Measurements from ENCODE around the gene MOB3C.

DNA sequence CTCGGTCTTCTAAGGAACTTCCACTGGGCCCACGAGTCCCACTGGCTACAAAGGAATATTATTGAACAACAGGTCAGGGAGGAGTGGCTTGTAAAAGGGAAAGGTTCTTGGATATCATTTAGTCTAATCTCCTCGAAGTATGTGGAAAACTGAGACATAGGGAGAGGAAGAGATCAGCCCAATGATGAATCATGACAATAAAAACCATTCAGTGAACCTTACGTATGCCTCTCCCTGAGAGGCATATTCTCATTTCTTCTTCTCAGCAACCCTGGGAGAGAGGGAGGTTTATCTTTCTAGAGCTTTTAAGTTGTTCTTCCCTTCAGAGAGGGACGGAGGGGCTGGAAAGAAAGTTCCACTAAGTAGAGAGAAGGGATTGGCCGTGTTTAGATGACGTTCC is 5.3 kb upstream of the MOB3C start:
- TF ChIP-seq, protein P1, sequence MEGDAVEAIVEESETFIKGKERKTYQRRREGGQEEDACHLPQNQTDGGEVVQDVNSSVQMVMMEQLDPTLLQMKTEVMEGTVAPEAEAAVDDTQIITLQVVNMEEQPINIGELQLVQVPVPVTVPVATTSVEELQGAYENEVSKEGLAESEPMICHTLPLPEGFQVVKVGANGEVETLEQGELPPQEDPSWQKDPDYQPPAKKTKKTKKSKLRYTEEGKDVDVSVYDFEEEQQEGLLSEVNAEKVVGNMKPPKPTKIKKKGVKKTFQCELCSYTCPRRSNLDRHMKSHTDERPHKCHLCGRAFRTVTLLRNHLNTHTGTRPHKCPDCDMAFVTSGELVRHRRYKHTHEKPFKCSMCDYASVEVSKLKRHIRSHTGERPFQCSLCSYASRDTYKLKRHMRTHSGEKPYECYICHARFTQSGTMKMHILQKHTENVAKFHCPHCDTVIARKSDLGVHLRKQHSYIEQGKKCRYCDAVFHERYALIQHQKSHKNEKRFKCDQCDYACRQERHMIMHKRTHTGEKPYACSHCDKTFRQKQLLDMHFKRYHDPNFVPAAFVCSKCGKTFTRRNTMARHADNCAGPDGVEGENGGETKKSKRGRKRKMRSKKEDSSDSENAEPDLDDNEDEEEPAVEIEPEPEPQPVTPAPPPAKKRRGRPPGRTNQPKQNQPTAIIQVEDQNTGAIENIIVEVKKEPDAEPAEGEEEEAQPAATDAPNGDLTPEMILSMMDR (conservative IDR thresholded peaks at IDR 0.05; ENCODE audit: low read length) = no peak
- no peak for TF ChIP-seq EZH2phosphoT487 (IDR thresholded peaks at IDR 0.05; ENCODE audit: borderline replicate concordance, low read depth, low read length)

All from OCI-LY7 (cell line).